ENCODE results near the gene WAS.
A peak's percentile ranks its signal among the peaks of the same experiment; 100 is the strongest.

WAS gene

GRCh38 chrX:48713847-48714246 lies 30.2 kb downstream of the WAS start:
- DNase-seq, result peak; percentile 10

- no peak for DNase-seq
These were observed 31.0 kb downstream of the WAS start for GRCh38 chrX:48714573-48714972.

GRCh38 chrX:48715072-48715471 lies 31.5 kb downstream of the WAS start:
- no peak for DNase-seq

- no peak for DNase-seq
These were observed 32.4 kb downstream of the WAS start for GRCh38 chrX:48715876-48716502.

- no peak for DNase-seq
These were observed 36.4 kb downstream of the WAS start for GRCh38 chrX:48719958-48720357.

- no peak for DNase-seq
These were observed 37.1 kb downstream of the WAS start for GRCh38 chrX:48720577-48721250.

GRCh38 chrX:48721916-48722315 lies 38.3 kb downstream of the WAS start:
- DNase-seq, result no peak

- DNase-seq, result no peak
These were observed 43.0 kb downstream of the WAS start for GRCh38 chrX:48726596-48726995.

GRCh38 chrX:48728653-48729052 lies 45.1 kb downstream of the WAS start:
- no peak for DNase-seq

GRCh38 chrX:48736303-48736702 lies 52.7 kb downstream of the WAS start:
- DNase-seq, result no peak

GRCh38 chrX:48736878-48737212 lies 53.2 kb downstream of the WAS start:
- DNase-seq, result no peak

GRCh38 chrX:48737213-48737938 lies 53.8 kb downstream of the WAS start:
- DNase-seq, result peak; percentile 94

- no peak for DNase-seq
These were observed 54.3 kb downstream of the WAS start for GRCh38 chrX:48737940-48738339.
